HCT116 (cell line): ENCODE data around the gene DMXL1. TPM values are rescaled to one million over a fixed set of nuclear protein-coding genes. Genes with fewer than 3 reads are reported as not detected.

Experiments used
- ATAC-seq: fragments of 200-7000 bp; cut with Tn5 transposase; 2 replicates; pipeline ENCODE4 v1.9.1; 2020; ENCODE audit warnings: mild to moderate bottlenecking, moderate library complexity
- BruUV-seq: library from RNA; stranded (reverse); fragments of 400-500 nt; replicated peaks from 2 replicates; lab custom pipeline; 2021; lab: Mats Ljungman, UMichigan
- CTCF ChIA-PET: fragments of 300-600 bp; sonication (Branson Sonifier 250); formaldehyde crosslinking; loops from one replicate; lab custom pipeline; 2021; ENCODE audit warnings: antibody characterized with exemption; lab: Charles Lee
- POLR2A ChIA-PET: fragments of 300-600, 350-600 bp; sonication (Branson Sonifier 250); formaldehyde crosslinking; loops from one replicate; lab custom pipeline; 2021; ENCODE audit warnings: antibody characterized with exemption; lab: Charles Lee
- RAD21 ChIA-PET, 2 experiments: fragments of 300-600 bp; sonication (Branson Sonifier 250); formaldehyde crosslinking; loops; one replicate each; lab custom pipeline; 2023; ENCODE audit warnings: low total read pairs in 2 of 2; ENCODE audit not compliant: uncharacterized antibody in 2 of 2, unreplicated experiment in 2 of 2, low non-redundant PET in 1 of 2; lab: Charles Lee
- DNase-seq: peaks from one replicate; pipeline ENCODE4 v3.0.0-alpha.2; 2010; ENCODE audit warnings: low read depth, low spot score
- H2AFZ ChIP-seq: fragments of 200-600 bp; shearing (Covaris generic), sonication (generic); 2 replicates; pipeline ENCODE4 v1.6.1; 2017; ENCODE audit warnings: low read depth, mixed run types, mixed read lengths, antibody characterized with exemption, low read length; ENCODE audit not compliant: poor library complexity, severe bottlenecking
- H3K27ac ChIP-seq: 2 replicates; pipeline ENCODE4 v1.5.1; 2012; ENCODE audit warnings: low read depth, low read length
- H3K27me3 ChIP-seq: fragments of 200-600 bp; sonication (generic); 2 replicates; pipeline ENCODE4 v1.6.1; 2016; ENCODE audit warnings: mixed run types, low read length, mixed read lengths; ENCODE audit not compliant: insufficient read depth
- H3K36me3 ChIP-seq, 2 experiments: fragments of 200-500 bp in 1 of 2; fragments of 200-600 bp in 1 of 2; sonication (Bioruptor generic) in 1 of 2; sonication (generic) in 1 of 2; 2 replicates each; pipeline versions ENCODE4 v1.5.1 to v1.6.1; 2014 to 2016; ENCODE audit warnings: low read length in 2 of 2, inconsistent platforms in 1 of 2, mixed read lengths in 1 of 2, mixed run types in 1 of 2; ENCODE audit not compliant: insufficient read depth in 2 of 2, control insufficient read depth in 1 of 2
- H3K4me1 ChIP-seq, 2 experiments: fragments of 200-600 bp in 1 of 2; sonication (generic) in 1 of 2; 2 replicates each; pipeline versions ENCODE4 v1.5.1 to v1.6.1; 2012 to 2017; ENCODE audit warnings: low read length in 2 of 2, inconsistent platforms in 1 of 2, mild to moderate bottlenecking in 1 of 2, mixed read lengths in 1 of 2, mixed run types in 1 of 2, moderate library complexity in 1 of 2; ENCODE audit not compliant: insufficient read depth in 2 of 2, control insufficient read depth in 1 of 2
- H3K4me2 ChIP-seq: fragments of 200-600 bp; sonication (generic); 2 replicates; pipeline ENCODE4 v1.6.1; 2017; ENCODE audit warnings: mixed run types, low read length, mixed read lengths
- H3K4me3 ChIP-seq, 2 experiments: fragments of 200-600 bp in 1 of 2; sonication (generic) in 1 of 2; replicated peaks in 1 of 2; 2 replicates each; pipeline ENCODE4 v1.5.1; 2011 to 2016; ENCODE audit warnings: low read length in 2 of 2, control low read depth in 1 of 2, low read depth in 1 of 2, mild to moderate bottlenecking in 1 of 2, mixed read lengths in 1 of 2, mixed run types in 1 of 2
- H3K79me2 ChIP-seq: fragments of 200-600 bp; sonication (generic); 2 replicates; pipeline ENCODE4 v1.6.1; 2017; ENCODE audit warnings: mild to moderate bottlenecking, mixed run types, low read length, moderate library complexity, mixed read lengths; ENCODE audit not compliant: insufficient read depth
- H3K9ac ChIP-seq: fragments of 200-600 bp; sonication (generic); 2 replicates; pipeline ENCODE4 v1.6.1; 2016; ENCODE audit warnings: low read length, mixed read lengths
- H3K9me2 ChIP-seq: fragments of 200-600 bp; sonication (generic), shearing (Covaris generic); 2 replicates; pipeline ENCODE4 v1.6.1; 2017; ENCODE audit warnings: mixed run types, mild to moderate bottlenecking, moderate library complexity; ENCODE audit not compliant: insufficient read depth
- H3K9me3 ChIP-seq, 2 experiments: fragments of 200-500 bp in 1 of 2; fragments of 200-600 bp in 1 of 2; sonication (Bioruptor generic) in 1 of 2; sonication (generic) in 1 of 2; 2 replicates each; pipeline ENCODE4 v1.6.1; 2014 to 2017; ENCODE audit warnings: low read length in 2 of 2, mixed read lengths in 2 of 2, inconsistent platforms in 1 of 2, low read depth in 1 of 2, mild to moderate bottlenecking in 1 of 2, mixed run types in 1 of 2, moderate library complexity in 1 of 2; ENCODE audit not compliant: control insufficient read depth in 1 of 2, insufficient read depth in 1 of 2
- H4K20me1 ChIP-seq: fragments of 200-600 bp; sonication (generic), shearing (Covaris generic); 2 replicates; pipeline ENCODE4 v1.6.1; 2017; ENCODE audit warnings: mixed run types, mild to moderate bottlenecking, moderate library complexity; ENCODE audit not compliant: insufficient read depth
- CBX3 ChIP-seq: IDR thresholded peaks from 2 replicates; pipeline ENCODE4 v1.6.1; 2012; ENCODE audit warnings: low read depth
- CEBPB ChIP-seq: IDR thresholded peaks from 2 replicates; pipeline ENCODE4 v1.6.1; 2012; ENCODE audit warnings: low read depth
- EZH2 ChIP-seq: fragments of 200-600 bp; sonication (generic); IDR thresholded peaks from 2 replicates; pipeline ENCODE4 v1.6.1; 2017; ENCODE audit warnings: antibody characterized with exemption, mixed run types
- EZH2phosphoT487 ChIP-seq: fragments of 200-600 bp; IDR thresholded peaks from 2 replicates; pipeline ENCODE4 v1.6.1; 2018; ENCODE audit warnings: antibody characterized with exemption, borderline replicate concordance
- JUND ChIP-seq: IDR thresholded peaks from 2 replicates; pipeline ENCODE4 v1.6.1; 2012
- POLR2A ChIP-seq: IDR thresholded peaks from 2 replicates; pipeline ENCODE4 v1.7.0; 2011; ENCODE audit warnings: borderline replicate concordance; ENCODE audit not compliant: insufficient read depth, insufficient read length; ENCODE audit errors: extremely low read depth
- RAD21 ChIP-seq: IDR thresholded peaks from 2 replicates; pipeline ENCODE4 v1.6.1; 2012; ENCODE audit warnings: low read depth, mild to moderate bottlenecking
- SP1 ChIP-seq: IDR thresholded peaks from 2 replicates; pipeline ENCODE4 v1.6.1; 2012; ENCODE audit warnings: low read depth
- TCF7L2 ChIP-seq: IDR thresholded peaks from 2 replicates; pipeline ENCODE4 v1.7.0; 2011; ENCODE audit warnings: borderline replicate concordance, inconsistent platforms; ENCODE audit not compliant: insufficient read depth, insufficient read length; ENCODE audit errors: extremely low read depth
- YY1 ChIP-seq: IDR thresholded peaks from 2 replicates; pipeline ENCODE4 v1.6.1; 2011; ENCODE audit warnings: low read length, low read depth, moderate library complexity, mild to moderate bottlenecking; ENCODE audit not compliant: insufficient replicate concordance; ENCODE audit errors: extremely low read depth
- ZFX ChIP-seq: fragments of 450-650 bp; IDR thresholded peaks from 2 replicates; pipeline ENCODE4 v1.6.1; 2017
- ZNF274 ChIP-seq: fragments of 200-500 bp; sonication (Bioruptor generic); IDR thresholded peaks from 2 replicates; pipeline ENCODE4 v1.6.1; 2014; ENCODE audit warnings: mild to moderate bottlenecking, low read depth, low read length, inconsistent platforms
- intact Hi-C: fragments of 100-400 bp; cut with micrococcal nuclease; formaldehyde crosslinking; loops from 2 replicates; pipeline ENCODE4 v1.10.0; 2022
- total RNA-seq: library from RNA; stranded (reverse); gene quantifications from one replicate; pipeline ENCODE4 v1.2.1, GENCODE V29; 2021; ENCODE audit not compliant: unreplicated experiment
- TF ChIP-seq, protein P1 (sequence below): IDR thresholded peaks from 2 replicates; pipeline ENCODE4 v1.6.1; 2012
- TF ChIP-seq, protein P2 (sequence below), 3 experiments: fragments of 200-600 bp in 1 of 3; sonication (generic) in 1 of 3; IDR thresholded peaks in 2 of 3; conservative IDR thresholded peaks in 1 of 3; 2 replicates each; pipeline ENCODE4 v1.5.1; 2012 to 2017; ENCODE audit warnings: low read depth in 2 of 3, low read length in 2 of 3, antibody characterized with exemption in 1 of 3, borderline replicate concordance in 1 of 3, control low read depth in 1 of 3, mild to moderate bottlenecking in 1 of 3, mixed read lengths in 1 of 3, mixed run types in 1 of 3, moderate library complexity in 1 of 3; ENCODE audit not compliant: insufficient read depth in 1 of 3
- TF ChIP-seq, protein P3 (sequence below): IDR thresholded peaks from 2 replicates; pipeline ENCODE4 v1.6.1; 2012; ENCODE audit warnings: low read depth
- TF ChIP-seq, protein P4 (sequence below): IDR thresholded peaks from 2 replicates; pipeline ENCODE4 v1.6.1; 2012
- TF ChIP-seq, protein P5 (sequence below): IDR thresholded peaks from 2 replicates; pipeline ENCODE4 v1.6.1; 2011; ENCODE audit warnings: mild to moderate bottlenecking, low read length, moderate library complexity; ENCODE audit not compliant: insufficient replicate concordance; ENCODE audit errors: extremely low read depth

The DMXL1 gene
- total RNA-seq, 1 experiment from 2014 or later: 21.1 TPM

DNA sequence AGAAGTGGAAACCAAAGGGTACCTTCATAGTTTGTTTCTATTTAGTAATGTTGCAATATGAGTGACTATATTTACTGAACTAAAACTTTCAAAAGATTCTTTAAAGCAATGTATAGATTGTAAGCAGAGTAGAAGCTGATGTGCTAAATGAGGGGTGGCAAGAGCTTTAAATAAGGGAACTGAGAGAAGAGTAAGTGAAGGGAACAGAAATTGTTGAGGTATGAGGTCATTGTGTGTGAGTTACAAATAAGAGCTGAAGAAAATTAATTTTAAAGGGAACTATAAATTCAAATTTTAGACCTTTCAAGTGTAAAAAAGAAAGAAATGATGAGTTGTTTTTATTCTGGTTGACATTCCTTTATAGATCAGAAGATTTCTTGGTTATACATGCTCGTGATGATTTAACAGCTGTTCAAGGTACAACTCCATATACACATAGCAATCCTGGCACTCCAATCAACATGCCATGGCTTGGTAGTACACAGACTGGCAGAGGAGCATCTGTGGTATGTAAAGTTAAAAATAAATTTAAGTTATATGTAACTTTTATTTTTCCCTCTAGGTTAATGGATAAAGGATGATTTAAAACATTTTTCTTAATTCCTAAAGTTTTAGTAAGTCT is 149.8 kb downstream of the DMXL1 start (continued):
- TF ChIP-seq, protein P1, sequence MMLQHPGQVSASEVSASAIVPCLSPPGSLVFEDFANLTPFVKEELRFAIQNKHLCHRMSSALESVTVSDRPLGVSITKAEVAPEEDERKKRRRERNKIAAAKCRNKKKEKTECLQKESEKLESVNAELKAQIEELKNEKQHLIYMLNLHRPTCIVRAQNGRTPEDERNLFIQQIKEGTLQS: no peak
- TF ChIP-seq CEBPB (no peak), YY1 (no peak)

DNA sequence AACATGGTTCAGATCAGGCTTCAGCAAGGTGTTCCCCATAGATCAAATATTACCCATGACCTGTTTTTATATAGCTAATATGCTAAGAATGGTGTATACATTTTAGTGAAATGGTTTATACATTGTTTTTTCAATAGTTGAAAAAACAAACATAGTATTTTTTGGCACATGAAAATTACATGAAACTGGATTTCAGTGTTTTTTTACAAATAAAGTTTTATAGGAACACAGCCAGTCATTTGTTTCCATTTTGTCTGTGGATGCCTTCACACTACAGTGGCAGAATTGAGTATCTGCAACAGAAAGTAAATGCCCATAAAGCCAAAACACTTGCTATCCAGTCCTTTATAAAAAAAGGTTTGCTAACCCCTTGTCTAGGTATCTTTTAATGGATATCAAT is 150.4 kb downstream of the DMXL1 start:
- CTCF ChIA-PET: no interaction called here
- intact Hi-C loops: no loop called here
- no peaks in the 10 kb centered on the region for H3K9me3 ChIP-seq
- ATAC-seq (no peak), DNase-seq (no peak)
- TF ChIP-seq CBX3 (no peak), ZFX (no peak), EZH2 (no peak), POLR2A (no peak), ZNF274 (no peak), YY1 (no peak), RAD21 (no peak), CEBPB (no peak), EZH2phosphoT487 (no peak), SP1 (no peak), TCF7L2 (no peak), JUND (no peak)
- TF ChIP-seq, protein P2, sequence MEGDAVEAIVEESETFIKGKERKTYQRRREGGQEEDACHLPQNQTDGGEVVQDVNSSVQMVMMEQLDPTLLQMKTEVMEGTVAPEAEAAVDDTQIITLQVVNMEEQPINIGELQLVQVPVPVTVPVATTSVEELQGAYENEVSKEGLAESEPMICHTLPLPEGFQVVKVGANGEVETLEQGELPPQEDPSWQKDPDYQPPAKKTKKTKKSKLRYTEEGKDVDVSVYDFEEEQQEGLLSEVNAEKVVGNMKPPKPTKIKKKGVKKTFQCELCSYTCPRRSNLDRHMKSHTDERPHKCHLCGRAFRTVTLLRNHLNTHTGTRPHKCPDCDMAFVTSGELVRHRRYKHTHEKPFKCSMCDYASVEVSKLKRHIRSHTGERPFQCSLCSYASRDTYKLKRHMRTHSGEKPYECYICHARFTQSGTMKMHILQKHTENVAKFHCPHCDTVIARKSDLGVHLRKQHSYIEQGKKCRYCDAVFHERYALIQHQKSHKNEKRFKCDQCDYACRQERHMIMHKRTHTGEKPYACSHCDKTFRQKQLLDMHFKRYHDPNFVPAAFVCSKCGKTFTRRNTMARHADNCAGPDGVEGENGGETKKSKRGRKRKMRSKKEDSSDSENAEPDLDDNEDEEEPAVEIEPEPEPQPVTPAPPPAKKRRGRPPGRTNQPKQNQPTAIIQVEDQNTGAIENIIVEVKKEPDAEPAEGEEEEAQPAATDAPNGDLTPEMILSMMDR (IDR thresholded peaks at IDR 0.05 in 2 of 3, conservative IDR thresholded peaks at IDR 0.05 in 1 of 3; ENCODE audit: borderline replicate concordance in 1 of 3, insufficient read depth in 1 of 3, low read depth in 2 of 3, low read length in 2 of 3): no peak
- TF ChIP-seq, protein P3, sequence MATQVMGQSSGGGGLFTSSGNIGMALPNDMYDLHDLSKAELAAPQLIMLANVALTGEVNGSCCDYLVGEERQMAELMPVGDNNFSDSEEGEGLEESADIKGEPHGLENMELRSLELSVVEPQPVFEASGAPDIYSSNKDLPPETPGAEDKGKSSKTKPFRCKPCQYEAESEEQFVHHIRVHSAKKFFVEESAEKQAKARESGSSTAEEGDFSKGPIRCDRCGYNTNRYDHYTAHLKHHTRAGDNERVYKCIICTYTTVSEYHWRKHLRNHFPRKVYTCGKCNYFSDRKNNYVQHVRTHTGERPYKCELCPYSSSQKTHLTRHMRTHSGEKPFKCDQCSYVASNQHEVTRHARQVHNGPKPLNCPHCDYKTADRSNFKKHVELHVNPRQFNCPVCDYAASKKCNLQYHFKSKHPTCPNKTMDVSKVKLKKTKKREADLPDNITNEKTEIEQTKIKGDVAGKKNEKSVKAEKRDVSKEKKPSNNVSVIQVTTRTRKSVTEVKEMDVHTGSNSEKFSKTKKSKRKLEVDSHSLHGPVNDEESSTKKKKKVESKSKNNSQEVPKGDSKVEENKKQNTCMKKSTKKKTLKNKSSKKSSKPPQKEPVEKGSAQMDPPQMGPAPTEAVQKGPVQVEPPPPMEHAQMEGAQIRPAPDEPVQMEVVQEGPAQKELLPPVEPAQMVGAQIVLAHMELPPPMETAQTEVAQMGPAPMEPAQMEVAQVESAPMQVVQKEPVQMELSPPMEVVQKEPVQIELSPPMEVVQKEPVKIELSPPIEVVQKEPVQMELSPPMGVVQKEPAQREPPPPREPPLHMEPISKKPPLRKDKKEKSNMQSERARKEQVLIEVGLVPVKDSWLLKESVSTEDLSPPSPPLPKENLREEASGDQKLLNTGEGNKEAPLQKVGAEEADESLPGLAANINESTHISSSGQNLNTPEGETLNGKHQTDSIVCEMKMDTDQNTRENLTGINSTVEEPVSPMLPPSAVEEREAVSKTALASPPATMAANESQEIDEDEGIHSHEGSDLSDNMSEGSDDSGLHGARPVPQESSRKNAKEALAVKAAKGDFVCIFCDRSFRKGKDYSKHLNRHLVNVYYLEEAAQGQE: no peak
- TF ChIP-seq, protein P4, sequence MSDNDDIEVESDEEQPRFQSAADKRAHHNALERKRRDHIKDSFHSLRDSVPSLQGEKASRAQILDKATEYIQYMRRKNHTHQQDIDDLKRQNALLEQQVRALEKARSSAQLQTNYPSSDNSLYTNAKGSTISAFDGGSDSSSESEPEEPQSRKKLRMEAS: no peak
- TF ChIP-seq, protein P5, sequence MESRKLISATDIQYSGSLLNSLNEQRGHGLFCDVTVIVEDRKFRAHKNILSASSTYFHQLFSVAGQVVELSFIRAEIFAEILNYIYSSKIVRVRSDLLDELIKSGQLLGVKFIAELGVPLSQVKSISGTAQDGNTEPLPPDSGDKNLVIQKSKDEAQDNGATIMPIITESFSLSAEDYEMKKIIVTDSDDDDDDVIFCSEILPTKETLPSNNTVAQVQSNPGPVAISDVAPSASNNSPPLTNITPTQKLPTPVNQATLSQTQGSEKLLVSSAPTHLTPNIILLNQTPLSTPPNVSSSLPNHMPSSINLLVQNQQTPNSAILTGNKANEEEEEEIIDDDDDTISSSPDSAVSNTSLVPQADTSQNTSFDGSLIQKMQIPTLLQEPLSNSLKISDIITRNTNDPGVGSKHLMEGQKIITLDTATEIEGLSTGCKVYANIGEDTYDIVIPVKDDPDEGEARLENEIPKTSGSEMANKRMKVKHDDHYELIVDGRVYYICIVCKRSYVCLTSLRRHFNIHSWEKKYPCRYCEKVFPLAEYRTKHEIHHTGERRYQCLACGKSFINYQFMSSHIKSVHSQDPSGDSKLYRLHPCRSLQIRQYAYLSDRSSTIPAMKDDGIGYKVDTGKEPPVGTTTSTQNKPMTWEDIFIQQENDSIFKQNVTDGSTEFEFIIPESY: no peak
- RAD21 ChIA-PET: no interaction called here
- no peaks in the 10 kb centered on the region for H3K79me2 ChIP-seq
- H3K4me2 ChIP-seq: no peak overlapping the region
- H3K4me3 ChIP-seq: no peak overlapping the region
- no peak overlapping the region for H3K9ac ChIP-seq
- H2AFZ ChIP-seq: no peak overlapping the region
- POLR2A ChIA-PET: no interaction called here
- no peaks in the 10 kb centered on the region for H3K9me2 ChIP-seq
- no TSS peak for BruUV-seq
- H3K36me3 ChIP-seq: no peaks in the 10 kb centered on the region
- no peaks in the 10 kb centered on the region for H4K20me1 ChIP-seq
- H3K4me1 ChIP-seq: no peaks in the 10 kb centered on the region
- no peak overlapping the region for H3K27ac ChIP-seq
- no peaks in the 10 kb centered on the region for H3K27me3 ChIP-seq
